GM23338 (cell line): ENCODE measurements around the gene C11orf21. TPM values are rescaled to one million over a fixed set of nuclear protein-coding genes. Genes with fewer than 3 reads are reported as not detected.

Experiments used
- ATAC-seq: fragments of 200-7000 bp; cut with Tn5 transposase; 3 replicates; pipeline ENCODE4 v1.9.1; 2020
- DNase-seq: peaks from one replicate; pipeline ENCODE4 v3.0.0-alpha.2; 2015; ENCODE audit warnings: low spot score
- H2AFZ ChIP-seq: fragments of 200-600 bp; sonication (generic); 2 replicates; pipeline ENCODE4 v1.8.0; 2016; ENCODE audit warnings: antibody characterized with exemption, mild to moderate bottlenecking, moderate library complexity
- H3F3A ChIP-seq: fragments of 200-600 bp; sonication (generic); replicated peaks from 2 replicates; pipeline ENCODE4 v1.8.0; 2017; ENCODE audit warnings: antibody characterized with exemption, mixed run types, low read depth
- H3K27ac ChIP-seq: fragments of 200-600 bp; sonication (generic); 2 replicates; pipeline ENCODE4 v1.6.1; 2016; ENCODE audit warnings: low read depth
- H3K27me3 ChIP-seq: fragments of 200-600 bp; sonication (generic); 2 replicates; pipeline ENCODE4 v1.8.0; 2016; ENCODE audit warnings: mild to moderate bottlenecking, mixed run types, moderate library complexity; ENCODE audit not compliant: insufficient read depth
- H3K36me3 ChIP-seq: fragments of 200-600 bp; sonication (generic); 2 replicates; pipeline ENCODE4 v1.8.0; 2016; ENCODE audit warnings: mild to moderate bottlenecking; ENCODE audit not compliant: insufficient read depth
- H3K4me1 ChIP-seq: fragments of 200-600 bp; sonication (generic); 2 replicates; pipeline ENCODE4 v1.8.0; 2016; ENCODE audit warnings: mild to moderate bottlenecking, moderate library complexity; ENCODE audit not compliant: insufficient read depth
- H3K4me2 ChIP-seq: fragments of 200-600 bp; sonication (generic); 2 replicates; pipeline ENCODE4 v1.7.1; 2017; ENCODE audit warnings: mixed run types
- H3K4me3 ChIP-seq: fragments of 200-600 bp; sonication (generic); 2 replicates; pipeline ENCODE4 v1.6.1; 2016; ENCODE audit warnings: mixed run types
- H3K79me2 ChIP-seq: fragments of 200-600 bp; sonication (generic); replicated peaks from 2 replicates; pipeline ENCODE4 v1.8.0; 2017; ENCODE audit warnings: mild to moderate bottlenecking; ENCODE audit not compliant: insufficient read depth
- H3K9me2 ChIP-seq: fragments of 200-600 bp; sonication (generic); 2 replicates; pipeline ENCODE4 v1.8.0; 2017; ENCODE audit not compliant: insufficient read depth
- H4K20me1 ChIP-seq: fragments of 200-600 bp; sonication (generic); replicated peaks from 2 replicates; pipeline ENCODE4 v1.8.0; 2017; ENCODE audit warnings: mild to moderate bottlenecking; ENCODE audit not compliant: insufficient read depth
- H3K27ac Mint-ChIP-seq: 2 replicates; pipeline ENCODE4 v1.8.0; 2020; ENCODE audit warnings: inconsistent platforms, mild to moderate bottlenecking, moderate library complexity, mixed read lengths
- H3K27me3 Mint-ChIP-seq: 3 replicates; pipeline ENCODE4 v1.8.0; 2022; ENCODE audit warnings: low read depth, mild to moderate bottlenecking, moderate library complexity, mixed read lengths, inconsistent platforms; ENCODE audit not compliant: insufficient read depth, poor library complexity
- H3K36me3 Mint-ChIP-seq: 3 replicates; pipeline ENCODE4 v1.8.0; 2021; ENCODE audit warnings: low read depth, mild to moderate bottlenecking, inconsistent platforms, moderate library complexity, mixed read lengths
- H3K4me1 Mint-ChIP-seq: 3 replicates; pipeline ENCODE4 v1.8.0; 2020; ENCODE audit warnings: mild to moderate bottlenecking, inconsistent platforms, mixed read lengths
- H3K4me3 Mint-ChIP-seq: 3 replicates; pipeline ENCODE4 v1.8.0; 2021; ENCODE audit warnings: moderate library complexity, mild to moderate bottlenecking, inconsistent platforms, mixed read lengths
- H3K9me3 Mint-ChIP-seq: 3 replicates; pipeline ENCODE4 v1.8.0; 2020; ENCODE audit warnings: moderate library complexity, mild to moderate bottlenecking, inconsistent platforms, mixed read lengths
- CREB1 ChIP-seq: fragments of 250-450 bp; sonication (Bioruptor Pico); IDR thresholded peaks from 2 replicates; pipeline ENCODE4 v1.5.0; 2020; ENCODE audit warnings: low read depth, mild to moderate bottlenecking, moderate library complexity
- EZH2phosphoT487 ChIP-seq: fragments of 200-600 bp; sonication (generic); IDR thresholded peaks from one replicate; pipeline ENCODE4 v1.8.1; 2018; ENCODE audit warnings: antibody characterized with exemption; ENCODE audit not compliant: unreplicated experiment
- JUNB ChIP-seq: IDR thresholded peaks from one replicate; pipeline ENCODE4 v1.6.1; 2016; ENCODE audit warnings: antibody characterized with exemption; ENCODE audit not compliant: unreplicated experiment
- ZNF114 ChIP-seq: fragments of 250-450 bp; sonication (Bioruptor Pico); IDR thresholded peaks from 2 replicates; pipeline ENCODE4 v1.5.0; 2020; ENCODE audit warnings: mild to moderate bottlenecking, moderate library complexity
- ZNF331 ChIP-seq: fragments of 250-450 bp; sonication (Bioruptor Pico); IDR thresholded peaks from 2 replicates; pipeline ENCODE4 v1.5.0; 2020; ENCODE audit warnings: low read depth, mild to moderate bottlenecking, moderate library complexity
- polyA plus RNA-seq: library from polyadenylated mRNA; unstranded; fragments of >200 nt; fragmentation: Nextera tagmentation; extraction: Ambion mirVana; gene quantifications from 2 replicates; pipeline ENCODE4 v1.2.1, GENCODE V29; 2016
- total RNA-seq: library from RNA; depleted of rRNA; stranded (reverse); fragments of >200 nt; shearing (Covaris generic); gene quantifications from 2 replicates; pipeline ENCODE4 v1.2.3, GENCODE V29; 2014
- TF ChIP-seq, protein P1 (sequence below): fragments of 250-450 bp; sonication (Bioruptor Pico); IDR thresholded peaks from 2 replicates; pipeline ENCODE4 v1.5.0; 2020; ENCODE audit warnings: mild to moderate bottlenecking, moderate library complexity
- TF ChIP-seq, protein P2 (sequence below), 2 experiments: fragments of 200-600 bp in 1 of 2; sonication (generic) in 1 of 2; conservative IDR thresholded peaks; 2 replicates each; pipeline versions ENCODE4 v1.5.1 to v1.6.1; 2016 to 2017; ENCODE audit warnings: antibody characterized with exemption in 2 of 2, low read depth in 2 of 2, mild to moderate bottlenecking in 2 of 2, moderate library complexity in 1 of 2

Gene C11orf21
- total and polyA plus RNA-seq, 2 experiments from 2014 or later: not detected

DNA sequence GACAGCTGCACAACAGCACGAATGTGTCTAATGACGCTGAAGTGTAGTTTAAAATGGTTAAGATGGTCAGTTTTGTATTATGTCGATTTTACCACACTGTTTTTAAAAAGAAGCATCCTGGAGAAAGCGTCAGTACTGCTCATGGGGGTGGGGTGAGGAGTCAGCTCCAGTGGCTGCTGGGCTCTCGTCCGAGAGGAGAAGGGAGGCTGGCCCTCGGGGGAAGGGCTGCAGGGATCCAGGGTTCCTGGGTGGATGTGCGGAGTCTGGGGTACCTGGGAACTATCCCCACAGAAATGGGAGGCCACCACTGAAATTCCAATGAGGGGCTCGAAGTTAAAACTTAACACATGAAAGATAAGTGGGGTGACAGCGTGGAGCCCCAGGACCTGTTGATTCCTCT is 11.9 kb downstream of the C11orf21 start (continued):
- TF ChIP-seq, protein P1, sequence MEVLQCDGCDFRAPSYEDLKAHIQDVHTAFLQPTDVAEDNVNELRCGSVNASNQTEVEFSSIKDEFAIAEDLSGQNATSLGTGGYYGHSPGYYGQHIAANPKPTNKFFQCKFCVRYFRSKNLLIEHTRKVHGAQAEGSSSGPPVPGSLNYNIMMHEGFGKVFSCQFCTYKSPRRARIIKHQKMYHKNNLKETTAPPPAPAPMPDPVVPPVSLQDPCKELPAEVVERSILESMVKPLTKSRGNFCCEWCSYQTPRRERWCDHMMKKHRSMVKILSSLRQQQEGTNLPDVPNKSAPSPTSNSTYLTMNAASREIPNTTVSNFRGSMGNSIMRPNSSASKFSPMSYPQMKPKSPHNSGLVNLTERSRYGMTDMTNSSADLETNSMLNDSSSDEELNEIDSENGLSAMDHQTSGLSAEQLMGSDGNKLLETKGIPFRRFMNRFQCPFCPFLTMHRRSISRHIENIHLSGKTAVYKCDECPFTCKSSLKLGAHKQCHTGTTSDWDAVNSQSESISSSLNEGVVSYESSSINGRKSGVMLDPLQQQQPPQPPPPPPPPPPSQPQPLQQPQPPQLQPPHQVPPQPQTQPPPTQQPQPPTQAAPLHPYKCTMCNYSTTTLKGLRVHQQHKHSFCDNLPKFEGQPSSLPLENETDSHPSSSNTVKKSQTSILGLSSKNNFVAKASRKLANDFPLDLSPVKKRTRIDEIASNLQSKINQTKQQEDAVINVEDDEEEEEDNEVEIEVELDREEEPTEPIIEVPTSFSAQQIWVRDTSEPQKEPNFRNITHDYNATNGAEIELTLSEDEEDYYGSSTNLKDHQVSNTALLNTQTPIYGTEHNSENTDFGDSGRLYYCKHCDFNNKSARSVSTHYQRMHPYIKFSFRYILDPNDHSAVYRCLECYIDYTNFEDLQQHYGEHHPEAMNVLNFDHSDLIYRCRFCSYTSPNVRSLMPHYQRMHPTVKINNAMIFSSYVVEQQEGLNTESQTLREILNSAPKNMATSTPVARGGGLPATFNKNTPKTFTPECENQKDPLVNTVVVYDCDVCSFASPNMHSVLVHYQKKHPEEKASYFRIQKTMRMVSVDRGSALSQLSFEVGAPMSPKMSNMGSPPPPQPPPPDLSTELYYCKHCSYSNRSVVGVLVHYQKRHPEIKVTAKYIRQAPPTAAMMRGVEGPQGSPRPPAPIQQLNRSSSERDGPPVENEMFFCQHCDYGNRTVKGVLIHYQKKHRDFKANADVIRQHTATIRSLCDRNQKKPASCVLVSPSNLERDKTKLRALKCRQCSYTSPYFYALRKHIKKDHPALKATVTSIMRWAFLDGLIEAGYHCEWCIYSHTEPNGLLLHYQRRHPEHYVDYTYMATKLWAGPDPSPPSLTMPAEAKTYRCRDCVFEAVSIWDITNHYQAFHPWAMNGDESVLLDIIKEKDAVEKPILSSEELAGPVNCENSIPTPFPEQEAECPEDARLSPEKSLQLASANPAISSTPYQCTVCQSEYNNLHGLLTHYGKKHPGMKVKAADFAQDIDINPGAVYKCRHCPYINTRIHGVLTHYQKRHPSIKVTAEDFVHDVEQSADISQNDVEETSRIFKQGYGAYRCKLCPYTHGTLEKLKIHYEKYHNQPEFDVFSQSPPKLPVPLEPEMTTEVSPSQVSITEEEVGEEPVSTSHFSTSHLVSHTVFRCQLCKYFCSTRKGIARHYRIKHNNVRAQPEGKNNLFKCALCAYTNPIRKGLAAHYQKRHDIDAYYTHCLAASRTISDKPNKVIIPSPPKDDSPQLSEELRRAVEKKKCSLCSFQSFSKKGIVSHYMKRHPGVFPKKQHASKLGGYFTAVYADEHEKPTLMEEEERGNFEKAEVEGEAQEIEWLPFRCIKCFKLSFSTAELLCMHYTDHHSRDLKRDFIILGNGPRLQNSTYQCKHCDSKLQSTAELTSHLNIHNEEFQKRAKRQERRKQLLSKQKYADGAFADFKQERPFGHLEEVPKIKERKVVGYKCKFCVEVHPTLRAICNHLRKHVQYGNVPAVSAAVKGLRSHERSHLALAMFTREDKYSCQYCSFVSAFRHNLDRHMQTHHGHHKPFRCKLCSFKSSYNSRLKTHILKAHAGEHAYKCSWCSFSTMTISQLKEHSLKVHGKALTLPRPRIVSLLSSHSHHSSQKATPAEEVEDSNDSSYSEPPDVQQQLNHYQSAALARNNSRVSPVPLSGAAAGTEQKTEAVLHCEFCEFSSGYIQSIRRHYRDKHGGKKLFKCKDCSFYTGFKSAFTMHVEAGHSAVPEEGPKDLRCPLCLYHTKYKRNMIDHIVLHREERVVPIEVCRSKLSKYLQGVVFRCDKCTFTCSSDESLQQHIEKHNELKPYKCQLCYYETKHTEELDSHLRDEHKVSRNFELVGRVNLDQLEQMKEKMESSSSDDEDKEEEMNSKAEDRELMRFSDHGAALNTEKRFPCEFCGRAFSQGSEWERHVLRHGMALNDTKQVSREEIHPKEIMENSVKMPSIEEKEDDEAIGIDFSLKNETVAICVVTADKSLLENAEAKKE (CRISPR knock-in tag): no peak
- TF ChIP-seq JUNB (no peak), CREB1 (CRISPR knock-in tag) (no peak), ZNF331 (no peak)

DNA sequence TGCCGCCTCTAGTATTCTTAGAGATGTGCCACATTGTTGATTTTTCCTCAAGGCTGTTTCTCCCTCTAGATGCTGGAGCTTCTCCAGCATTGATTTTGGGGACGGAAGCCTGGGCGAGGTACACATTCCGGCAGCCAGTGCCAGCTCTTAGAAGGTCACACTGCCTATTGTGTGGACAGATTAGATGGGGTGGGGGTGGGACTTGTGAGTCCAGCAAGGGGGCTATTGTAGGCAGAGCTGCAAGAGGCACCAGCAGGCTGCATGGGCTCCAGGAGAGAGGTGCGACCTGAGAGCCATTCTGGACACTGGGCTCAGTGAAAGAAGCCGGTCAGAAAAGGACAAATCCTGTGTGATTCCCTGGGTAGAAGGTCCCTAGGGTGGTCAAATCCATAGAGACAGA is 12.4 kb downstream of the C11orf21 start:
- no peaks in the 10 kb centered on the region for H3K27me3 ChIP-seq
- H2AFZ ChIP-seq: no peak overlapping the region
- peaks cover 27% of the 10 kb centered on the region for H3K27me3 Mint-ChIP-seq
- no peaks in the 10 kb centered on the region for H4K20me1 ChIP-seq
- no peak overlapping the region for H3K4me3 ChIP-seq
- H3F3A ChIP-seq: no peaks in the 10 kb centered on the region
- ATAC-seq (no peak), DNase-seq (no peak)
- H3K36me3 Mint-ChIP-seq: no peaks in the 10 kb centered on the region
- no peaks in the 10 kb centered on the region for H3K36me3 ChIP-seq
- no peaks in the 10 kb centered on the region for H3K9me3 Mint-ChIP-seq
- H3K4me3 Mint-ChIP-seq: no peak overlapping the region
- H3K4me2 ChIP-seq: no peak overlapping the region
- H3K4me1 Mint-ChIP-seq: peaks cover 9% of the 10 kb centered on the region
- no peaks in the 10 kb centered on the region for H3K4me1 ChIP-seq
- H3K9me2 ChIP-seq: no peaks in the 10 kb centered on the region
- no peak overlapping the region for H3K27ac ChIP-seq
- H3K27ac Mint-ChIP-seq: no peak overlapping the region
- H3K79me2 ChIP-seq: no peaks in the 10 kb centered on the region
- TF ChIP-seq EZH2phosphoT487 (no peak), ZNF114 (CRISPR knock-in tag) (no peak), CREB1 (CRISPR knock-in tag) (no peak)
- TF ChIP-seq, protein P2, sequence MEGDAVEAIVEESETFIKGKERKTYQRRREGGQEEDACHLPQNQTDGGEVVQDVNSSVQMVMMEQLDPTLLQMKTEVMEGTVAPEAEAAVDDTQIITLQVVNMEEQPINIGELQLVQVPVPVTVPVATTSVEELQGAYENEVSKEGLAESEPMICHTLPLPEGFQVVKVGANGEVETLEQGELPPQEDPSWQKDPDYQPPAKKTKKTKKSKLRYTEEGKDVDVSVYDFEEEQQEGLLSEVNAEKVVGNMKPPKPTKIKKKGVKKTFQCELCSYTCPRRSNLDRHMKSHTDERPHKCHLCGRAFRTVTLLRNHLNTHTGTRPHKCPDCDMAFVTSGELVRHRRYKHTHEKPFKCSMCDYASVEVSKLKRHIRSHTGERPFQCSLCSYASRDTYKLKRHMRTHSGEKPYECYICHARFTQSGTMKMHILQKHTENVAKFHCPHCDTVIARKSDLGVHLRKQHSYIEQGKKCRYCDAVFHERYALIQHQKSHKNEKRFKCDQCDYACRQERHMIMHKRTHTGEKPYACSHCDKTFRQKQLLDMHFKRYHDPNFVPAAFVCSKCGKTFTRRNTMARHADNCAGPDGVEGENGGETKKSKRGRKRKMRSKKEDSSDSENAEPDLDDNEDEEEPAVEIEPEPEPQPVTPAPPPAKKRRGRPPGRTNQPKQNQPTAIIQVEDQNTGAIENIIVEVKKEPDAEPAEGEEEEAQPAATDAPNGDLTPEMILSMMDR (conservative IDR thresholded peaks at IDR 0.05; ENCODE audit: low read depth in 2 of 2): no peak
- TF ChIP-seq, protein P1 (CRISPR knock-in tag): no peak
